Measurements from ENCODE around the gene UTP18.
"Not testable (repeated sequence)": the region's sequence is repeated elsewhere in the genome, so short reads cannot be mapped to it uniquely, and the experiment has no call there.

The UTP18 gene

DNA sequence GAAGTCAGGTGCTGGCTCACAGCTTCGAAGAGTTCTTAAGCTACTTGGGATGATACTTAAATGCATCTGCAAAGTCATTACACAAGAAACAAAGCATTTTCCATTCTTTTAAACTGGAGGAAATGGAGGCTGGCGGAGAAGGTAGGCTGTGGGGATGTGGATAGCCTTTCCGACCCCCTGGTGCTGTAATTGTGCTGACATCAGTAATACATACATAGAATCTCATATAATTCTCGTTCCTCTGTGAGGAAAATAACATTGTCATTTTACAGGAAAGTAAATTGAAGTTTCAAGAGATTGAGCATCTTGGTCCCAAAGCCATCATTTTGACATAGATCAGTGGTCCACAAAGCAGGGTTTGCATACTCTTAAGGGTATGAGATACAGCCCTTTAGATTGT is 39.5 kb downstream of the UTP18 start:
- TF ChIP-seq, protein P1, sequence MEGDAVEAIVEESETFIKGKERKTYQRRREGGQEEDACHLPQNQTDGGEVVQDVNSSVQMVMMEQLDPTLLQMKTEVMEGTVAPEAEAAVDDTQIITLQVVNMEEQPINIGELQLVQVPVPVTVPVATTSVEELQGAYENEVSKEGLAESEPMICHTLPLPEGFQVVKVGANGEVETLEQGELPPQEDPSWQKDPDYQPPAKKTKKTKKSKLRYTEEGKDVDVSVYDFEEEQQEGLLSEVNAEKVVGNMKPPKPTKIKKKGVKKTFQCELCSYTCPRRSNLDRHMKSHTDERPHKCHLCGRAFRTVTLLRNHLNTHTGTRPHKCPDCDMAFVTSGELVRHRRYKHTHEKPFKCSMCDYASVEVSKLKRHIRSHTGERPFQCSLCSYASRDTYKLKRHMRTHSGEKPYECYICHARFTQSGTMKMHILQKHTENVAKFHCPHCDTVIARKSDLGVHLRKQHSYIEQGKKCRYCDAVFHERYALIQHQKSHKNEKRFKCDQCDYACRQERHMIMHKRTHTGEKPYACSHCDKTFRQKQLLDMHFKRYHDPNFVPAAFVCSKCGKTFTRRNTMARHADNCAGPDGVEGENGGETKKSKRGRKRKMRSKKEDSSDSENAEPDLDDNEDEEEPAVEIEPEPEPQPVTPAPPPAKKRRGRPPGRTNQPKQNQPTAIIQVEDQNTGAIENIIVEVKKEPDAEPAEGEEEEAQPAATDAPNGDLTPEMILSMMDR (IDR thresholded peaks at IDR 0.05; ENCODE audit: insufficient read depth, low read depth, low read length, missing control alignments), result no peak

DNA sequence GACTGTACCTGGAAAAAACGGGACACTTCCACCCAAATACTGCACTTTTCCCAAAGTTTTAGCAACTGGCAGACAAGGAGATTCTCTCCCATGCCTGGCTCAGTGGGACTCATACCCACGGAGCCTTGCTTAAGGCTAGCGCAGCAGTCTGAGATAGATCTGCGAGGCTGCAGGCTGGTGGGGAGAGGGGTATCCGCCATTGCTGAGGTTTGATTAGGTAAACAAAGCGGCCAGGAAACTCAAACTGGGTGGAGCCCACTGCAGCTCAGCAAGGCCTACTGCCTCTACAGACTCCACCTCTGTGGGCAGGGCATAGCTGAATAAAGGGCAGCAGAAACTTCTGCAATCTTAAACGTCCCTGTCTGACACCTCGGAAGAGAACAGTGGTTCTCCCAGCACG is 44.8 kb downstream of the UTP18 start:
- H3K4me3 ChIP-seq (ENCODE audit: low read length), result no peak overlapping the region
- DNase-seq (ENCODE audit: low read depth), result no peak
- TF ChIP-seq, protein P1 (IDR thresholded peaks at IDR 0.05; ENCODE audit: insufficient read depth, low read depth, low read length, missing control alignments), result no peak

More for the DNA sequence above, 39.5 kb downstream of the UTP18 start:
- DNase-seq (ENCODE audit: low read depth), result no peak
- no peak overlapping the region for H3K4me3 ChIP-seq (ENCODE audit: low read length)

DNA sequence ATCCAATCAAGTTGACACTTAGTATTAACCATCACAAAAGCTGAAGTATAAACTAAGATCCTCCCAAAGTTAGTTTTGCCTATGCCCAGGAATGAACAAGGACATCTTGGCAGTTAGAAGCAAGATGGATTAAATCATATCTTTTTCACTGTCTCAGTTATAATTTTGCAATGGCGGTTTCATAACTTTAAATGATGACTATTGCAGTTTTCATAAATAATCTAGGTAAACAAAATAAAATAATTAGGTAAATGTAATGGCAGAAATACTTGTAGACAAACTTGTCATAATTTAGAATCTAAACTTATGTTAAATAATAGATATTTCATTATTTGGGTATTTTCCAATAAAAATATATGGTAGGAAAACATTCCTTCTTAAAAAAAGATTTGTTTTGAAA is 51.7 kb downstream of the UTP18 start:
- H3K4me3 ChIP-seq (ENCODE audit: low read length); DNase-seq (ENCODE audit: low read depth): not testable (repeated sequence)

DNA sequence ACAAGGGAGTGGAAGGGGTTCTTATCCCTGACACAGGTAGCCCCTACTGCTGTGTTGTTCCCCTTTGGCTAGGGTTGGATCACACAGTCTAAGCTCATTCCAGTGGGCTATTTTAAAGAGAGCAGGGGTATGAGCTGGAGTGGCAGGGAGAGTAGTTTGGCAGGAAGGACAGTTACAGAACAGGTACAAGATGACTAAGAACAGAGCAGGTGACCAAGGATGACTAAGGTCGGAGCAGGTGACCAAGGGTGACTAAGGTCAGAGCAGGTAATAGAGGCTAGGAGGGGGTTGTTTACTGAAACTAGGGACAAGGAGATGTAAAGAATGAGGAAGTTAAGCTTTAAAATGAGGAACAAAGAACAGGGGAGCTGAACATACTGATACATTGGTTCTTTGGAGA is 58.8 kb downstream of the UTP18 start:
- TF ChIP-seq, protein P1 (IDR thresholded peaks at IDR 0.05; ENCODE audit: insufficient read depth, low read depth, low read length, missing control alignments), result no peak
- no peak for DNase-seq (ENCODE audit: low read depth)
- no peak overlapping the region for H3K4me3 ChIP-seq (ENCODE audit: low read length)

DNA sequence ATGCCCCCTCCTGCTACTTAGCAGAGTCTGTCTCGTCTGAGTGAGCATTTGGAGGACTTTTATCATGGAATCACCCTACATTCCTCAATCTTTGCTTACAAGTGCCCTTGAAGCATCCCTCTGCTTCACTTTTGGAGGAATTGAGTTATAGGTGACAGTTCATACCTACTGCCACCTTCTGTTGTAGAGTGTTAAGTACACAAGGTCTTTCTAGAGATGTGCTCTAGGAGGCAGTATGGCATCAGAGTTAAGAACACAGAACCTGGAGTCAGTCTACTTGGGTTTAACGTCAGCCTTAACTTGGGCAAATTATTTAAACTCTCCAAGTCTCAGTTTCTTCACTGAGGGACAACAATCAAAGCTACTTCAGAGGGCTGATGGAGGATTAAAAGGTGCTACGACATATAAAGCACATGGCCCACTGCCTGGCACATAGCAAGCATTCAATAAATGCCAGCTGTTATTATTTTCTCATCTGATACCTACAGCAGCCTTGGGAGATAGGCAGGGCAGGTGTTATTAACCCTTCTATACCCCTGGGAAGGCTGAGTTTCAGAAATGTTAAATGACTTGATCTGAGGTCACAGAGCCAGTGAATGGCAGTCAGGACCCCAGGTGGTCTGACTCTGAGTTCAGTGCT is 62.2 kb downstream of the UTP18 start:
- TF ChIP-seq, protein P1 (IDR thresholded peaks at IDR 0.05; ENCODE audit: insufficient read depth, low read depth, low read length, missing control alignments), result peak; percentile 39
- H3K4me3 ChIP-seq (ENCODE audit: low read length), result no peak overlapping the region
- peak; percentile 45 for DNase-seq (ENCODE audit: low read depth)

DNA sequence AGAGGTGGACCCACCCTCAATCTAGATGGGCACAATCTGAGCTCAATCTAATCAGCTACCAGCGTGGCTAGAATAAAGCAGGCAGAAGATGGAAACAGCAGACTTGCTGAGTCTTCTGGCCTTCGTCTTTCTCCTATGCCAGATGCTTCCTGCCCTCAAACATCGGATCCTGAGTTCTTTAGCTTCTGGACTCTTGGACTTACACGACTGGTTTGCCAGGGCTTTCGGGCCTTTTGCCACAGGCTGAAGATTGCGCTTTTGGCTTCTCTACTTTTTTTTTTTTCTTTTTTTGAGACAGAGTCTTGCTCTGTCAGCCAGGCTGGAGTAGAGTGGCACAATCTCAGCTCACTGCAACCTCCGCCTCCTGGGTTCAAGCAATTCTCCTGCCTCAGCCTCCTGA is 65.1 kb downstream of the UTP18 start:
- DNase-seq (ENCODE audit: low read depth), result no peak
- no peak overlapping the region for H3K4me3 ChIP-seq (ENCODE audit: low read length)
- TF ChIP-seq, protein P1 (IDR thresholded peaks at IDR 0.05; ENCODE audit: insufficient read depth, low read depth, low read length, missing control alignments), result no peak

DNA sequence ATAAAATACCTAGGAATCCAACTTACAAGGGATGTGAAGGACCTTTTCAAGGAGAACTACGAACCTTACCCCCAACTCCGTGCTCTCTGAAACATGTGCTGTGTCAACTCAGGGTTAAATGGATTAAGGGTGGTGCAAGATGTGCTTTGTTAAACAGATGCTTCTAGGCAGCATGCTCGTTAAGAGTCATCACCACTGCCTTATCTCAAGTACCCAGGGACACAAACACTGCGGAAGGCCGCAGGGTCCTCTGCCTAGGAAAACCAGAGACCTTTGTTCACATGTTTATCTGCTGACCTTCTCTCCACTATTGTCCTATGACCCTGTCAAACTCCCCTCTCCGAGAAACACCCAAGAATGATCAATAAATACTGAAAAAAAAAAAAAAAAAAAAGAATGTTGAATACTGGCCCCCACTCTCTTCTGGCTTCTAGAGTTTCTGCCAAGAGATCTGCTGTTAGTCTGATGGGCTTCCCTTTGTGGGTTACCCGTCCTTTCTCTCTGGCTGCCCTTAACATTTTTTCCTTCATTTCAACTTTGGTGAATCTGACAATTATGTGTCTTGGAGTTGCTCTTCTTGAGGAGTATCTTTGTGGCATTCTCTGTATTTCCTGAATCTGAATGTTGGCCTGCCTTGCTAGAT is 70.6 kb downstream of the UTP18 start:
- DNase-seq (ENCODE audit: low read depth); H3K4me3 ChIP-seq (ENCODE audit: low read length): not testable (repeated sequence)

DNA sequence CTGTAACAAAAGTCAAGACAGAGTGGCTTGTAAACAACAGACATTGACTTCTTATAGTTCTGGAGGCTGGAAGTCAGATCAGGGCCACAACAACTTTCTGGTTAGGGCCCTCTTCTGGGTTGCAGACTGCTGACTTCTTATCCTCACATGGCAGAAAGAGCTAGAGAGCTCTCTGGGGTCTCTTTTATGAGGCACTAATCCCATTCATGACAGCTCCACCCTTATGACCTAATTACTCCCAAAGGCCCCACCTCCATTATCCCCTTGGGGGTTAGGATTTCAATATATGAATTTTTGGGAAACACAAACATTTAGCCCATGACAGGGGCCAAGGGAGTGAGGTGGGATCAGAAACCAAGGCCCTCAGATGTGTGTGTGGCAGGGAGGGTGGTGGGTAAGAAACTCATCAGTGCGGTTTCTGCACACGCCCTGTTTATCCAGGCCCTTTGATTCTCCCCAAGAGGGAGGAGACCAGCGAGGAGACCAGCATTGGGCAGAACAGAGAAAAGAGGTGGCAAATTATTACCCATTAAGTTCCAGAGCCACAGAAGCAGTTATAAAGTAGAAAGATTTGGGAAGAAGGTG is 74.8 kb downstream of the UTP18 start:
- no peak for DNase-seq (ENCODE audit: low read depth)
- TF ChIP-seq, protein P1 (IDR thresholded peaks at IDR 0.05; ENCODE audit: insufficient read depth, low read depth, low read length, missing control alignments), result no peak
- no peak overlapping the region for H3K4me3 ChIP-seq (ENCODE audit: low read length)

Measured in epithelial cell of esophagus (primary cell).